Eye (tissue), 1 donor: Measurements from ENCODE around the gene SDR42E2.
A peak's percentile ranks its signal among the peaks of the same experiment; 100 is the strongest.
"Not testable (repeated sequence)": the region's sequence is repeated elsewhere in the genome, so short reads cannot be mapped to it uniquely, and the experiment has no call there.

Experiments used
- DNase-seq: peaks from one replicate; pipeline ENCODE4 v3.0.0-alpha.2; 2015

Gene SDR42E2

GRCh38 chr16:22192261-22193062 lies 30.2 kb downstream of the SDR42E2 start:
- no peak for DNase-seq

GRCh38 chr16:22193063-22193411 lies 30.7 kb downstream of the SDR42E2 start:
- no peak for DNase-seq

- DNase-seq = no peak
These were observed 32.6 kb downstream of the SDR42E2 start for GRCh38 chr16:22194707-22195444.

GRCh38 chr16:22195445-22195694 lies 33.1 kb downstream of the SDR42E2 start:
- no peak for DNase-seq

- DNase-seq = peak; percentile 99
These were observed 33.6 kb downstream of the SDR42E2 start for GRCh38 chr16:22195695-22196558.

- not testable (repeated sequence) for DNase-seq
These were observed 34.4 kb downstream of the SDR42E2 start for GRCh38 chr16:22196559-22197168.

GRCh38 chr16:22198547-22199293 lies 36.4 kb downstream of the SDR42E2 start:
- DNase-seq = no peak

- DNase-seq = no peak
These were observed 39.9 kb downstream of the SDR42E2 start for GRCh38 chr16:22202261-22202637.

GRCh38 chr16:22203091-22203490 lies 40.8 kb downstream of the SDR42E2 start:
- DNase-seq = no peak

GRCh38 chr16:22204091-22204655 lies 41.9 kb downstream of the SDR42E2 start:
- no peak for DNase-seq

GRCh38 chr16:22205577-22206012 lies 43.3 kb downstream of the SDR42E2 start:
- no peak for DNase-seq

- DNase-seq = peak; percentile 95
These were observed 43.9 kb downstream of the SDR42E2 start, which contains the start of gene EEF2K for GRCh38 chr16:22206013-22206841. TSS of gene EEF2K (plus strand) at chr16:22206278. CDS start at chr16:22225730, 19,452 bp downstream.

- peak; percentile 81 for DNase-seq
These were observed 44.8 kb downstream of the SDR42E2 start for GRCh38 chr16:22206842-22207714.

GRCh38 chr16:22207715-22208360 lies 45.5 kb downstream of the SDR42E2 start:
- DNase-seq = no peak

- no peak for DNase-seq
These were observed 48.0 kb downstream of the SDR42E2 start for GRCh38 chr16:22210285-22210684.

- no peak for DNase-seq
These were observed 48.5 kb downstream of the SDR42E2 start for GRCh38 chr16:22210854-22211253.

- no peak for DNase-seq
These were observed 50.9 kb downstream of the SDR42E2 start for GRCh38 chr16:22213236-22213635.

GRCh38 chr16:22213801-22214200 lies 51.5 kb downstream of the SDR42E2 start:
- DNase-seq = no peak

- no peak for DNase-seq
These were observed 52.1 kb downstream of the SDR42E2 start for GRCh38 chr16:22214402-22214801.
